HL-60 (cell line): ENCODE measurements around the gene RNF25.

Experiments used
- DNase-seq, 2 experiments: peaks; one replicate each; pipeline ENCODE4 v3.0.0-alpha.2; 2010 to 2020; ENCODE audit warnings: low read depth in 1 of 2, low spot score in 1 of 2
- H3K27ac ChIP-seq: fragments of 250-450 bp; sonication (Bioruptor Pico); replicated peaks from 2 replicates; pipeline ENCODE4 v1.5.1; 2020; ENCODE audit warnings: mild to moderate bottlenecking, moderate library complexity
- H3K27me3 ChIP-seq: fragments of 250-450 bp; sonication (Bioruptor Pico); 2 replicates; pipeline ENCODE4 v1.5.1; 2021; ENCODE audit warnings: mild to moderate bottlenecking, moderate library complexity; ENCODE audit not compliant: insufficient read depth, poor library complexity, severe bottlenecking
- H3K4me3 ChIP-seq: replicated peaks from 2 replicates; pipeline ENCODE4 v1.5.1; 2011; ENCODE audit warnings: mild to moderate bottlenecking, control low read depth, low read length; ENCODE audit not compliant: insufficient read depth
- GABPA ChIP-seq: IDR thresholded peaks from 2 replicates; pipeline ENCODE4 v1.6.1; 2012; ENCODE audit warnings: low read depth
- POLR2AphosphoS5 ChIP-seq: IDR thresholded peaks from 2 replicates; pipeline ENCODE4 v1.6.1; 2012; ENCODE audit warnings: low read depth
- REST ChIP-seq: IDR thresholded peaks from 2 replicates; pipeline ENCODE4 v1.6.1; 2012; ENCODE audit warnings: low read depth; ENCODE audit not compliant: insufficient replicate concordance
- SPI1 ChIP-seq: IDR thresholded peaks from 2 replicates; pipeline ENCODE4 v1.6.1; 2012; ENCODE audit warnings: low read depth, mild to moderate bottlenecking, borderline replicate concordance
- TF ChIP-seq, protein P1 (sequence below): IDR thresholded peaks from one replicate; pipeline ENCODE4 v1.5.1; 2011; ENCODE audit warnings: low read length, control low read depth, inconsistent platforms; ENCODE audit not compliant: insufficient read depth

The RNF25 gene

DNA sequence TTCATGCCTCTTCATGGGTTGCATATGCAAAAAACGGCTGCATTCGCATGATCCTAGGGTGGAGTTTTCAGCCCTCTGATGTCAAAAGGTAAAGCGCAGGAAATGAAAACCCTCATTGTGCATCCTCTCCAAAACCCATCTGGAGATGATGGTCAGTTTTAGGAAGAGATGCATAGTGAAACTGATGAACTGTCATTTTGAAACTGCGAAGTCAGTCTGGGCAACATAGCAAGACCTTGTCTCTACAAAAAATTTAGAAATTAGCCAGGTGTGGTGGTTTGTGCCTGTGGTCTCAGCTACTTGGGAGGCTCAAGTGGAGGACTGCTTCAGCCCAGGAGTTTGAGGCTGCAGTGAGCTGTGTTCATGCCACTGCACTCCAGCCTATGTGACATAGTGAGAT is 36.3 kb upstream of the RNF25 start:
- DNase-seq, result no peak
- TF ChIP-seq POLR2AphosphoS5 (no peak), GABPA (no peak), SPI1 (no peak), REST (no peak)
- TF ChIP-seq, protein P1, sequence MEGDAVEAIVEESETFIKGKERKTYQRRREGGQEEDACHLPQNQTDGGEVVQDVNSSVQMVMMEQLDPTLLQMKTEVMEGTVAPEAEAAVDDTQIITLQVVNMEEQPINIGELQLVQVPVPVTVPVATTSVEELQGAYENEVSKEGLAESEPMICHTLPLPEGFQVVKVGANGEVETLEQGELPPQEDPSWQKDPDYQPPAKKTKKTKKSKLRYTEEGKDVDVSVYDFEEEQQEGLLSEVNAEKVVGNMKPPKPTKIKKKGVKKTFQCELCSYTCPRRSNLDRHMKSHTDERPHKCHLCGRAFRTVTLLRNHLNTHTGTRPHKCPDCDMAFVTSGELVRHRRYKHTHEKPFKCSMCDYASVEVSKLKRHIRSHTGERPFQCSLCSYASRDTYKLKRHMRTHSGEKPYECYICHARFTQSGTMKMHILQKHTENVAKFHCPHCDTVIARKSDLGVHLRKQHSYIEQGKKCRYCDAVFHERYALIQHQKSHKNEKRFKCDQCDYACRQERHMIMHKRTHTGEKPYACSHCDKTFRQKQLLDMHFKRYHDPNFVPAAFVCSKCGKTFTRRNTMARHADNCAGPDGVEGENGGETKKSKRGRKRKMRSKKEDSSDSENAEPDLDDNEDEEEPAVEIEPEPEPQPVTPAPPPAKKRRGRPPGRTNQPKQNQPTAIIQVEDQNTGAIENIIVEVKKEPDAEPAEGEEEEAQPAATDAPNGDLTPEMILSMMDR, result no peak
- no peak overlapping the region for H3K27ac ChIP-seq
- no peak overlapping the region for H3K4me3 ChIP-seq
- H3K27me3 ChIP-seq, result no peaks in the 10 kb centered on the region

- no peak overlapping the region for H3K27ac ChIP-seq
- no peak overlapping the region for H3K4me3 ChIP-seq
- DNase-seq, result no peak
- H3K27me3 ChIP-seq, result no peaks in the 10 kb centered on the region
- TF ChIP-seq, protein P1, result no peak
- TF ChIP-seq GABPA (no peak), REST (no peak), SPI1 (no peak)
These were observed 31.5 kb upstream of the RNF25 start for GRCh38 chr2:218703341-218703740.

- no peak overlapping the region for H3K4me3 ChIP-seq
- TF ChIP-seq GABPA, result no peak
- TF ChIP-seq, protein P1, result no peak
- TF ChIP-seq SPI1, result no peak
- TF ChIP-seq REST, result no peak
- no peak for TF ChIP-seq POLR2AphosphoS5
- no peak for DNase-seq
- no peak overlapping the region for H3K27ac ChIP-seq
- no peaks in the 10 kb centered on the region for H3K27me3 ChIP-seq
These were observed 30.0 kb upstream of the RNF25 start for GRCh38 chr2:218701806-218702205.
